HG03571 (cell line): ENCODE measurements around the gene MPG.

ENCODE experiments used
- ATAC-seq: cut with Tn5 transposase; IDR thresholded peaks from one replicate; pipeline ENCODE4 v1.9.1; 2021; ENCODE audit not compliant: unreplicated experiment

Gene MPG

DNA sequence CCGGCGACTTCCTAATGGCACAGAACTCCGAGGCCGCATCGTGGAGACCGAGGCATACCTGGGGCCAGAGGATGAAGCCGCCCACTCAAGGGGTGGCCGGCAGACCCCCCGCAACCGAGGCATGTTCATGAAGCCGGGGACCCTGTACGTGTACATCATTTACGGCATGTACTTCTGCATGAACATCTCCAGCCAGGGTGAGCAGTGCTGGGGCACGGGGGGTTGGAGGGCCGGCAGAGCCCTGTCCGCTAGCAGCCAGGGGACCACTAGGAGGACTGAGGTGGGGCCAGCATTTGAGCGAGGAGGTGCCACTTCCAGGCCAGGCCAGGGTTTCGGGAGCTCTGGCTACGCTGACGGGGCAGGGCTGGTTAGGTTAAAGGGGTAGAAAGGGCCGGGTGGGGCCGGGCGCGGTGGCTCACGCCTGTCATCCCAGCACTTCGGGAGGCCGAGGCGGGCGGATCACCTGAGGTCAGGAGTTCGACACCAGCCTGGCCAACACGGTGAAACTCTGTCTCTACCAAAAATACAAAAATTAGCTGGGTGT, 5.1 kb downstream of the MPG start:
- no peak for ATAC-seq

DNA sequence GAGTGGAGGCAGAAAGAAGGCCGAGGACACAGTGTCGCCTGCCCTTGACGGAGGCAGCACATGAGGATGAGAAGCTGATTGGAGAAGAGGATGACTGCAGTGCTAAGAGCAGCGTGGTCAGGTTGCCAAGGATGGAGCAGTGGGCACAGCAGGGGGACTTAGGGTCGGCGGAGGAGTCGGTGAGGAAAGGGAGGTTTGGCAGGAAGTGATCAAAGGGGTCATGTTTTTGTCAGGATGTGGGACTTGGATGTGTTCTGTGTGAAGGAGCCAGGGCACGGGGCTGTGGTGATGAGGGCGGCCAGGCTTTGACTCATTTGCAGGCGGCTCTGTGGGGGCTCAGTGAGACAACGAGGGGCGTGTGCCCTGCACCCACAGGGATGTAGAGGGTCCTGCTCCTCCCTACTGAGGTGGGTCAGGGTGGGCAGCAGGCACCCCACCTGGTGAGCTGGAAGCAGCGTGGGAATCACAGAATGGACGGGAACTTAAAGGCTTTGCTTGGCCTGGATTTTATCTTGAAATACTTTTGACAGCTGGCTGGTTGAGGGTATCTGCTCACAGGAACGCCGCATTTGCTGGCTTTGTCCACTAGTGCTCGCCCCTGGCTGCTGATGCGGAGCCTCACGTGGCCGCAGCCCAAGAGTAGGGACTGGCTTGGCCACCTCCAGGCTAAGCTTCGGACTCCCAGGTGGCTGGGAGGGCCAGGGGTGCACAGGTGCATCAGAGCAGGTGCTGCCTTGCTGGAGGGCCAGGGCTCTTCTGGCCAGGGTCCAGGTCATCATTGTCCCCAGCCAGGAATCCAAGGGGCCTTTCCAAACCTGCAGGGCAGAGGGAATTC, 6.0 kb downstream of the MPG start:
- no peak for ATAC-seq

DNA sequence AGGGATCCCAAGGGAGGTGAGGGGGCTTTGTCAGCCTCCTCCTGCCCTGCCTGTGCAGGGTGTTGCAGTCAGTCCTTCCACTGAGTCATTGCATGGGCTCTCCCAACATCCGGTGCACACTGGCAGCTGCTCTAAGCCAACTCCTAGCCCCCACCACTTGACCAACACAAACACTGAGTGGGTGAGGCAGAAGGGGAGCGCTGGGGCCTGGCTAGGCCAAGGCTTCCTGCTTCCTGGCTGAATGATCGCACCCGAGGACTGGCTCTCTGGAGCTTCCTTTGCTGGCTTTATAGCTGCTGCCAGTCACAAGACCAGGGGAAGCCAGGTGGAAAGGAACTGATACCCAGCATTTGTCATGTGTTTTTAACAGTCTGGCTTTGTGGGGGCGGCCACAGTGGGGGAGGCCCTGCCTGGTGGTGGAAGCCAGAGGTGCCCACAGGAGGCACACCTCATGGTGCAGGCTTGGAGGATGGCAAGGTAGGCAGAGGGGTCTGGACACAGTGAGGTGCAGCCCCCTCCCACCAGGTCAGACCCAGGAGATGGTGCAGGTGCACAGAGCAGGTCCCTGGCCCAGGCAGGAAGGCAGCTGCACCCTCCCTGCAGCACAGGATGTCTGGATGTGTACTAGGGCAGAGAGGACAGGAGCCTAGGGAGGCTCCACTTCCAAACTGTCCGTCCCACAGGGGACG, 6.8 kb downstream of the MPG start:
- peak; percentile 62 for ATAC-seq

DNA sequence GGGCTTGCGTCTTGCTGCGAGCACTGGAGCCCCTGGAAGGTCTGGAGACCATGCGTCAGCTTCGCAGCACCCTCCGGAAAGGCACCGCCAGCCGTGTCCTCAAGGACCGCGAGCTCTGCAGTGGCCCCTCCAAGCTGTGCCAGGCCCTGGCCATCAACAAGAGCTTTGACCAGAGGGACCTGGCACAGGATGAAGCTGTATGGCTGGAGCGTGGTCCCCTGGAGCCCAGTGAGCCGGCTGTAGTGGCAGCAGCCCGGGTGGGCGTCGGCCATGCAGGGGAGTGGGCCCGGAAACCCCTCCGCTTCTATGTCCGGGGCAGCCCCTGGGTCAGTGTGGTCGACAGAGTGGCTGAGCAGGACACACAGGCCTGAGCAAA, 7.4 kb downstream of the MPG start:
- ATAC-seq = no peak

DNA sequence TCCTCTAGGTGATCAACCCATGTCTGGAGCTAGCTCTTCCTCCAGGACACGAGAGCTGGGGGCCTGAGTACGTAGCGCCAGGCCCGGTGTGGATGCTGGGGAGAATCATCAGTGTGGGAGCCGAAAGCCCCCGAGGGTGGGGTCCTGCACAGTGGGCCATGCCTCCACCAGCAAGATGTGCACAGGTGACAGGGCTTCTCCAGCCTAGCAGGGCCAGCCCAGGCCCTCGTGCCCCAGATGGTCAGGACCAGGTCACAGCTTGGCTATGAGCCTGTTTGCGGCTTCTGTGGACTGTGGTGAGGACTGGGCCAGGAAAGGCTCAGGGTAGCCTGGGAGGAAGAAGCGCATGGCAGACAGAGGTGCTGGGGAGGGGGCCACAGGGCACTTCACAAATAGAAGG, 7.8 kb downstream of the MPG start:
- no peak for ATAC-seq

DNA sequence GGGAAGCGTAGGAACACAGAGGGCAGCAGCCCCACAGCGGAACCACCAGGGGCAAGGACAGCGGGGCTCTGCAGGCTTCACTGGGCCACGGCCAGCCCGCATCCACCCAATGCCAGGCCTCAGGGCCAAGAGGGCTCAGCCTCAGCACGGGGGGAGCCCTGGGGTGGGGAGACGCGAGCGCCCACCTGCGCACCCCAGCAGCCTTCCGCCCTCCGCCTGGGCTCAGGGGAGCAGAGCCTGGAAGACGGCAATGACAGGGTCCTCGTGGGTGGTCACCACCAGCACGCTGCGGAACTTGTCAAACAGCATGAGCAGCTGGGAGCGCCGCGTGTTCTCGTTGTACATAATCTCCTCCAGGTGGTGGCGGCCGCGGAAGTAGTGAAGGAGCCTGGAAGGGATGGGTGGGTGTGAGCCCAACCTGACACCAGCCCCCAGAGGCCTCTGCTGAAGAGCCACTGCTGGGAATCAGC, 8.5 kb downstream of the MPG start:
- ATAC-seq = no peak

DNA sequence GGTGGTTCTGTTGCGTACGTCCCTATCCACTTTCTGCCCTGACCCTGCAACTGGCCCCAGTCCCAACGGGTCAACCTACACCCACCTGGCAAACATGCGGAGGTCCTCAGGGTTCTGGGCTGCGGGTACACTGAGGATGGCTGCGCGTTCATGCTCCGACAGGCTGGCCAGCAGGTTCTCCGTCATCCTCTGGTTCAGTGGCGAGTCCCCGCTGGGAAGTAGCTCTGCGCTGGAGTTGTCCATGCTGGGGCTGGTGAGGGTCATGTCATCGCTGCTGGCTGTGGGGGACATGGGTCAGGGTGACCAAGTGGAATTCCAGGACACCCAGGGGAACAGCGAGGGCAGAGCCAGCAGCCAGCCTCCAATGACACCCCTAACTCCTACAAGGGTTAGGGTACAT, 10.6 kb downstream of the MPG start:
- ATAC-seq = no peak

DNA sequence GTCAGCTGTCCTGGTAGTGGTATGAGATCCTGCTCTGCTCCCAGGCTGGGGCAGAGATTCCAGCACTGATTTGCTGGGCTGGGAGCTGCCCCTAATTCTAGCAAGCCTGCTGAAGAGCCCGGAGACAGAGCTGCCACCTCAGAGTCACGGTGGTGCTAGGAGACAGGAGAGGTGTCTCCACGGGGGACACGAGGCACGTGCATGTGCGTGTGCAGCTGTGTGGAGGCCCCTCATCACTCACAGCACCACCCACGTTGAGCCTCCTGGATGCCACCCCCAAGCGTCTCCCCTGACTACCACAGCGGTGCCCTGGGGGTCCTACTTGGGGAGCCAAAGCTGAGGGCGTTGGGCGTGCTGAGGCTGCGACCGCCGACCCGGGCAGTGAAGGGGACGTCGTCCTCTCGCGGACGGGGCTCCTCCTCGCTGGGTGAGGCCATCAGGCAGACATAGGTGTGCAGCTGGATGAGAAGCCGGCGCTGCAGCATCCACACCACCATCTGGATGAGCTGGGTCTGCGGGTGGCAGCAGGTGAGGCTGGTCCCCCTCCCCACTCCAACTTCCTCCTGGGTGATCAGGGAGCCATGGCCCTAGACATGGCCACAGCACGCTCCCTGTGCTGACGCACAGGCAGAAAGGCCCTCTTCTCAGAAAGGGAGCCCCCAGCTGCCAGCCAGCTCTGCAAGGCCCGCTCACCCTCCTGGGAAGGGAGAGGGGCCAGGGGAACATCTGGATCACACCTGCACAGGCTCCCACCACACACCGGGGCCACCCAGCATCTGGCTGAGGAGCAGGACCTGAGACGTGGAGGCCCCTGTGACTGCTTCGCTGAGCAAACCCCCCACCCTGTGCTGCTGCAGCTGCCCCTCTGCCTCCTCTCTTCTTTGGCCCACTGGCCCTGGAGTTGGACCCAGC, 11.6 kb downstream of the MPG start:
- ATAC-seq = no peak

DNA sequence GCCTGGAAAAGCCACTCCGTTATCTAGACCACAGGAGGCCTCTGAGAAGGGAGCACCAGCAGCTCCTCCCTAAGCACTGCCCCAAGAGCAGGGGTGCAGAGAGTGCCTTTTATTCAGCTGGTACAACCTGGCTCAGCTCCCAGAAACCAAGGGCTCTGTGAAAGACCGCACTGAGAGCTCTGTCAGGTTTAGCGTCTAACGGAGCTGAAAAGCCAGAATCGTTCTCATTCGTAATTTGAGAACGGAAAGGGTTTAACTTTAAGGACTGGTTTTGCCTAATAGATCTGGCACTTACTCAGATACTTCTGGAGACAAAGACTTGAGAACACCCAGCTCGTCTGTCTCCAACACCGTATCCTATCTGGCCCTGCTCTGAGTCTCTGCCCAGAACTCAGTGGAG, 13.5 kb downstream of the MPG start:
- ATAC-seq = no peak

DNA sequence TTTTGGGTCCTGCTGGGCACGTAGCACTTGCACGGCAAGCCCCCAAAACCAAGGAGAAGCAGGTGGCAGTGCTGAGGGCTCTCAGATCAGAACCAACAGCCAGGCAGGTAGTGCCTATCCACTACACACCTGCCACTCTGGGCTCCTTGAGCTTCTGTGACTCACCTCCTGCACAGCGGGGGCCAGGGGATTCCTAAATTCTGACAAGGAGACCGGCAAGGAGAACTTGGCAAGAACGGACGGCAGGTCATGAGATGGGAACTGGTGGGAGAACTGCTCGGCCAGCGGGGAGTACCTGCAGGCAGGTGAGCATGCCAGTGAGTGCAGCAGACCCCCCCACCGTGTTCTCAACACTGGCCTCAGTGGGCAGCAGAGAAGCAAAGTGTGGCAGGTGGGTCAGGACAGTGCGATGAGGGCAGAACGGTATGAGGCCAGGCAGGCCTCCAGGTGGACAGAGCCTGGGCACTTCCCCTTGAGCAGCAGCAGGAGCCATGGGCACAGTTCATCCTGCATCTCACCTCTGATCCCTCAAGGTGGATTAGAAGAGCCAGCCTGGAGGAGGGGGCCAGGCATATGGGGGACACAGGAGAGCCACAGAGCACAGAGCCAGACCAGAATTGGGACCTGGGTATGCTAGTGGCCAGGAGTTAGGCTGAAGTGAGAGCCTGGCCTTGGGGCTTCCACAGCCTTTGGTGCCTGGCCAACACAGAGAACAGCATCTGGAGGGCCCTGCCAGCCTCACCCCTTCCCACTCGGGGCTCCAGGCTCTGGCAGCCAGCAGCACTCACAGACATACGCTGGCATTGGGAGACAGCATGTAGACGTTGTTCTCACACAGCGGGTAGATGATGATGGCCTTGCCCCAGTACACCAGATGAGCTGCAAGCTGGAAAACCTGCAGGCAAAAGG, 14.7 kb downstream of the MPG start:
- ATAC-seq = no peak

DNA sequence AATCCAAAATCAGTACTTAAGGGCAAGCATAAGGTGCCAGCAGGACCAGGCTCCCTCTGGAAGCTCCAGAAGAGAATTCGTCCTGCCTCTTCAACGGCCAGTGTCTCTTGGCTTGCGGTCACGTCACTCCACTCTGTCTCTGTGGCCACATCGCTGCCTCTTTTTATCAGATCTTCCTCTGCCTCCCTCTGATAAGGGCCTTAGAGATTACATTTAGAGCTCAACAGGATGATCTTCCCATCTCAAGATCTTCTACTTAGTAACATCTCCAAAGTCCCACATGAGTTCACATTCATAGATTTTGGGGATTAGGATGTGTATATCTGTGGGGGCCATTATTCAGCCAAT, 16.9 kb downstream of the MPG start:
- no peak for ATAC-seq

DNA sequence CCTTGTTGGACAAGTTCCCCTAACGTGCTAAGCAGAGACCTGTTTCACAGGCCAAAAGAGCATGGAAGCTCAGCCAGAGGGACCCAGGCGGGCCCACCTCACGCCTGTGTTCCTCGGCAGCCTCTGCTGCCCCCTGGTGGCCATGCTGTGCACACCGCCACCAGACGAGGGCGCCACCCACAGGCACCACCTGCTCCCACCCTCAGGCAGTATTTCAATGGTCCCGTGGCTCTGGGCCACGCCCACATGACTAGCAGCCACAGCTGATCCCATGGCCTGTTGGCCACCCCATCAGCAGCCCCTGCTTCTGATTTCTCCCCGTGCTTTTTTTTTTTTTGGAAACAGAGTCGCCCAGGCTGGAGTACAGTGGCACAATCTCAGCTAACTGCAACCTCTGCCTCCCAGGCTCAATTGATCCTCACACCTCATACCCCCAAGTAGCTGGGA, 18.9 kb downstream of the MPG start:
- ATAC-seq = peak; percentile 74

DNA sequence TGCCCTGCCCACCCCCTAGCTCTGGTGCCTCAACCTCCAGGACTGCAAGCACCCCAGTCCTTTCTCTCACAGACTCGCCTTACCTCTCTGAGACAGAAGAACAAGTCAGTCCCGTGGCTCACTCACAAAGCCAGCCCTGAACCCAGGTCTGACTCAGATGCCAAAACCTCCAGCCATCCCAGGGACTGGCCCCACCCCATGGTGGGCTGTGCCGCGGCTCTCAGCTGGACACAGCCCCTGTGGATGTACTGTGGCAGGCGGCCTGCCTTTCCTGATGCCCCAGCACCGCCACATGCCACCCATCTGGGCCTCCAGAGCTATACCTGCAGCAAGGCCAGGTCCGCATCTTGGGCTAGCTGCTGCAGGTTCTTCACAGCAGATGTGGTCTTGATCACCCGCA, 19.8 kb downstream of the MPG start:
- ATAC-seq = no peak

DNA sequence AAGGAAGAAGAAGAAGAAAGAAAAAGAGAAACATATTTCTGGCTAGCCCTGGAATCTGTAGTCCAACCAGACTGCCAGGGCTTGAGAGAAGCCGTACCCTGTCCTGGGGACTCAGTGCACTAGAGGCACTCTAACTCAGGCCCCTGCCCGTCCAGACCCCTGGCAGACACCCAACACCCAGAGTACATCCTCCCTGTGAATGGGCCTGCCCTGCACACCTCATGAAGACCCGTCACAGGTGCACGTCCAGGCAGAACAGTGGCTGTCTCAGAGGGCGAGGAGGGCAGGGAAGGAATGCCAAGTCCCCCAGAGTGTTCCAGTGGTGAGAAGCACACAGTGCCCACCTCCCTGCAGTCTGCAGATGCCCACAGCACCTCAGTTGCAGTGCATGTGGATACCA, 23.0 kb downstream of the MPG start:
- ATAC-seq = no peak

DNA sequence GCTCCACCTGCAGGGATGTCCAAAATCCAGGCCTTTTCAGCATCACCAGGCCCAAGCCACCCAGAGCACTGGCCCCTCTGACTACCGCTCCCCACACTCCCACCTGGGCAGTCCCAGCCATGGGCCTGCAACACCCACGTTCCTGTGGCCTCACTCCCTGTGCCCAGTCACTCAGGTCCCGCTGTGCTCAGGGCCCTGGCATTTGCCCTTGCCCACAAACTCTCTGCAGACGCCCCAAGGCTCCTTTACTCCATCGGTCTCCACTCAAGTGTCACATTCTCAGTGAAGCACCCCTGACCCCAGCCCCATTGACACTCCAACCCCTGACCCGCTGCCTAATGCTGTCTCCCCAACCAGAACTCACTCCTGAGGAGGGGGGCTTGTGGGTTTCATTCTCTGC, 23.6 kb downstream of the MPG start:
- ATAC-seq = no peak

DNA sequence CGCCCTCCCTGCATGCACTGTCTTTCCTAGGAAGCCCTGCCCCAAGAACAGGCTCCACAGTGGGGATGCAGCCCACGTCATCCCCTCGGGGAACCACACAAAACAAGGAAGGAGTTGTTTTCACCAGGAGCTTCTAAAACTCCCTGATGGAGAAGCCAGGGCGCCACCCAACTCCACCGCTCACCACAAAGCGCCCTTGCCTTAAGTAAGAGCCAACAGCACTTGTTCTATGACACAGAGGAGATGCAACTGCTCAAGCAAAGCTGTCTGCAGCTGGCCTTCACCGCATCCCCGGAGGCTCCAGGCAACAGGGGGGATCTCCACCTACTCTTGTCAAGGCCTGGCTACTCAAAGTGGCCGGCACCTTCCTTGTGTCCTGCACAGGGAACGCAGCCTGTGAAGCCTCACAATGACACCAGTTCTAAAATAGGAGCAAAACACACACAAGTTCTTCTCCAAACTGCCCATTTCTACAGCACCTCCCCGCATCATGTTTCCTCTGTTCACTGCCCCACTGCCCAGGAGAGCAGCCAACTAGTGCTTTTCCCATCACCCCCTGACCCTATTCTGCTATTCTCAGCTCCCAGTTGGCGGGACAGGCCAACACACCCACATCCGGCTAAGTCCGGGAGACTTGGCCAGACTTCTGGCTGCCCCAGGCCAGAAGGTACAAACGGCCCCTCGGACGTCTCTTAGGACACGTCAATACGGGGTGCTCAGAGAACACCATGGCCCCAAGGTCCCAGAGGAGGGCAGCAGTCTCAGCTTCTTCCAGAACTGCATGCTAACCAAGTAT, 24.2 kb downstream of the MPG start:
- ATAC-seq = no peak

DNA sequence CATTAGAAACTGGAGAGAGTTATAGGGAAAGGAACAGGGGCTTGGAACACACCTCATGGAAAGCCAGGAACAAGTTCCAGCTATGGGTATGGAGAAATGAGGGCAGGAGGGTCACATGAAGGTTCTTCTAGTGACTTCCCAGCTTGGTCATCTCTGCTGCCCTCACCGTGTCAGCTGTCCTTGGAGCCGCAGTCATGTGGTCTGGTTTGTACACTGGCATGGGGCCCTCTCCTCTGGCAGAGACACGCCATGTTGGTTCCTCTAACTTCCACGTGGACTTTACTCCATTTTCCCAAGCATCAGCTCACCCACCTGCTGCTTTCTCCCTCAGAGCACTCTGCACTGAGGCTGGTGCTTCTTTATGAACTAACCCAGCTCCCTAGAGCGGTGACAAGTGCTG, 26.3 kb downstream of the MPG start:
- no peak for ATAC-seq

DNA sequence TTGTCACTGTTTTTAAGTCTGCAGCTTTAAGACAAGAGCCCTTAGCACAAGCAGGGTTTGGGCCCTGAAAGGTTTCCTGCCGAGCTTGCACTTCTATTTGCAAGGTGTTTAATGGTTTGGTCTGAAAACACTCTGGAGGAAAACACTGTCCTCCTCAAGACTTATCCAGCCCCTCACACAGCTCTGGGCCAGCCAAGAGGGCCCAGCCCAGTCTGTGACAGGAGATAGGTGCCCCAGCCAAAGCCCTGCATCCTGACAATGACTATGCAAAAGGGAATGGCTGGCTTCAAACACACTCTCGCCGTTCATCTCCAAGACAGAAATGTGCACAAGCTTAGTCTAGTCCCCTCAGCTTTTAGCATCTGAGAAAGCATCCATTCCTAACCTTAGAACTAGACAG, 26.9 kb downstream of the MPG start:
- no peak for ATAC-seq

DNA sequence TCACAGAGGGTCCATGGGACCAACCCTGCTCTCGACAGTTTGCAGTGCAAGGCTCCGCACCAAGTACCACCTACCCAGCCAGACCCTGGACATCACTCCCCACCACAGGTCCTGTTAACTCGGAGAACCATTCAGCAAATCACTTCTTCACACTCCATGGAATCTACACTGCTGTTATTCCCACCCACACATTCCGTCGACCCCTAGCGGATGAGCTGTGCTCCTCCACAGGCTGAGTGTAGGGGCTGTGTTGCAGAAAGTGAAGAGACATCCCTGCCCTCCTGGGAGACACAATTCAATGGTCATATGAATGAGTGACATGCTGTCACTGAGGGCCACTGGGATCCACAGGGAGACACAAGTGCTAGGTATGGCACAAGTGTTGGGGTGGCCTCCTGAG, 27.5 kb downstream of the MPG start:
- no peak for ATAC-seq
